H4 (cell line): ENCODE results near the gene EPS8L1. TPM values are rescaled to one million over a fixed set of nuclear protein-coding genes. Genes with fewer than 3 reads are reported as not detected.
"Not testable (repeated sequence)": the region's sequence is repeated elsewhere in the genome, so short reads cannot be mapped to it uniquely, and the experiment has no call there.

Experiments
- DNase-seq: peaks from one replicate; pipeline ENCODE4 v3.0.0-alpha.2; 2015; ENCODE audit warnings: low spot score
- total RNA-seq: library from RNA; depleted of rRNA; stranded (reverse); fragments of >200 nt; shearing (Covaris generic); gene quantifications from 2 replicates; pipeline ENCODE4 v1.2.3, GENCODE V29; 2014; rRNA removed

EPS8L1 gene
- total RNA-seq: 2.2 and 4.3 TPM in 2 replicates

- no peak for DNase-seq
Observed at GRCh38 chr19:55075371-55075998, at the start of gene EPS8L1. Gene EPS8L1, plus strand, starts transcription at chr19:55075869. Its CDS starts 576 bp downstream, at chr19:55076445.

GRCh38 chr19:55027140-55027471 is 48.6 kb upstream of the EPS8L1 start:
- peak; percentile 56 for DNase-seq

- DNase-seq: no peak
Observed at GRCh38 chr19:55027472-55028337, 48.0 kb upstream of the EPS8L1 start.

- DNase-seq: no peak
Observed at GRCh38 chr19:55028757-55029156, 46.9 kb upstream of the EPS8L1 start.

GRCh38 chr19:55031178-55031577 is 44.5 kb upstream of the EPS8L1 start:
- DNase-seq: no peak

GRCh38 chr19:55032170-55032800 is 43.4 kb upstream of the EPS8L1 start:
- no peak for DNase-seq

- DNase-seq: not testable (repeated sequence)
Observed at GRCh38 chr19:55032976-55033643, 42.6 kb upstream of the EPS8L1 start.

GRCh38 chr19:55034751-55035150 is 40.9 kb upstream of the EPS8L1 start:
- DNase-seq: no peak

- DNase-seq: no peak
Observed at GRCh38 chr19:55036058-55036457, 39.6 kb upstream of the EPS8L1 start.

- not testable (repeated sequence) for DNase-seq
Observed at GRCh38 chr19:55037603-55038002, 38.1 kb upstream of the EPS8L1 start.

GRCh38 chr19:55040654-55041053 is 35.0 kb upstream of the EPS8L1 start:
- not testable (repeated sequence) for DNase-seq

GRCh38 chr19:55041244-55041626 is 34.4 kb upstream of the EPS8L1 start:
- DNase-seq: no peak

GRCh38 chr19:55041627-55042343 is 33.9 kb upstream of the EPS8L1 start:
- no peak for DNase-seq

- no peak for DNase-seq
Observed at GRCh38 chr19:55042344-55042678, 33.4 kb upstream of the EPS8L1 start.

GRCh38 chr19:55042688-55043087 is 33.0 kb upstream of the EPS8L1 start:
- DNase-seq: no peak

GRCh38 chr19:55044286-55044685 is 31.4 kb upstream of the EPS8L1 start:
- DNase-seq: no peak

- DNase-seq: no peak
Observed at GRCh38 chr19:55044771-55045716, 30.6 kb upstream of the EPS8L1 start.

GRCh38 chr19:55046975-55047622 is 28.6 kb upstream of the EPS8L1 start:
- no peak for DNase-seq

- DNase-seq: no peak
Observed at GRCh38 chr19:55047951-55048350, 27.7 kb upstream of the EPS8L1 start.

- DNase-seq: no peak
Observed at GRCh38 chr19:55048446-55048845, 27.2 kb upstream of the EPS8L1 start.
